Lower leg skin (tissue), 4 donors: ENCODE measurements around the gene FOXP1. TPM values are rescaled to one million over a fixed set of nuclear protein-coding genes. Genes with fewer than 3 reads are reported as not detected.

ENCODE experiments used
- DNase-seq, 2 donors: peaks; one replicate each; pipeline ENCODE4 v3.0.0-alpha.2; 2019; ENCODE audit warnings: low spot score in 2 of 2
- H3K4me3 ChIP-seq: fragments of 200-600 bp; sonication (generic); 2 replicates; pipeline ENCODE4 v1.5.1; 2017; ENCODE audit warnings: mild to moderate bottlenecking, low read depth; ENCODE audit not compliant: poor library complexity, severe bottlenecking
- CTCF ChIP-seq, 3 donors: fragments of 450-650 bp; IDR thresholded peaks; one replicate each; pipeline ENCODE4 v1.5.1; 2016; ENCODE audit warnings: antibody characterized with exemption in 3 of 3, mild to moderate bottlenecking in 3 of 3, moderate library complexity in 2 of 3
- POLR2A ChIP-seq, 2 donors: fragments of 450-650 bp; IDR thresholded peaks; one replicate each; pipeline ENCODE4 v1.6.1; 2016 to 2017; ENCODE audit warnings: antibody characterized with exemption in 2 of 2, mild to moderate bottlenecking in 1 of 2, moderate library complexity in 1 of 2
- WGBS, 2 donors: methylation state at CpG; one replicate each; pipeline ENCODE4 v1.1.5; 2018; 5-methylcytosine and 5-hydroxymethylcytosine counted together
- intact Hi-C: fragments of 100-400 bp; cut with DNase I; formaldehyde crosslinking; loops from one replicate; pipeline ENCODE4 v1.15.0; 2023; ENCODE audit warnings: low total_unique reads
- total RNA-seq, 4 donors: library from RNA; depleted of rRNA; stranded (reverse); fragments of >200 nt; gene quantifications; one replicate each; pipeline ENCODE4 v1.1.0, GENCODE V29; 2016

FOXP1 gene
- total RNA-seq, 4 donors from 2014 or later, result 46.6 to 66.6 (median 55.2) TPM

GRCh38 chr3:70990723-70991122 lies 592.8 kb downstream of the FOXP1 start:
- intact Hi-C loops, result no loop called here
- DNase-seq, result no peak
- 83 to 86% methylated on average over 5 of the region's 5 CpGs for WGBS, 2 donors
- no peak overlapping the region for H3K4me3 ChIP-seq
- TF ChIP-seq CTCF (IDR thresholded peaks at IDR 0.05) (no peak), POLR2A (IDR thresholded peaks at IDR 0.05) (no peak)

GRCh38 chr3:70990185-70990584 lies 593.3 kb downstream of the FOXP1 start:
- 85 to 88% methylated on average over 2 of the region's 2 CpGs for WGBS, 2 donors
- intact Hi-C loops, result no loop called here
- no peak for DNase-seq
- H3K4me3 ChIP-seq, result no peak overlapping the region
- TF ChIP-seq CTCF (IDR thresholded peaks at IDR 0.05) (no peak), POLR2A (IDR thresholded peaks at IDR 0.05) (no peak)

GRCh38 chr3:70989174-70989573 lies 594.4 kb downstream of the FOXP1 start:
- no peak overlapping the region for H3K4me3 ChIP-seq
- no peak for DNase-seq
- WGBS, 2 donors, result 53 to 55% methylated on average over 3 of the region's 3 CpGs
- intact Hi-C loops, result no loop called here
- TF ChIP-seq CTCF (IDR thresholded peaks at IDR 0.05) (no peak), POLR2A (IDR thresholded peaks at IDR 0.05) (no peak)

GRCh38 chr3:70988111-70988510 lies 595.4 kb downstream of the FOXP1 start:
- H3K4me3 ChIP-seq, result no peak overlapping the region
- no peak for DNase-seq
- 89 to 90% methylated on average over 4 of the region's 4 CpGs for WGBS, 2 donors
- intact Hi-C loops, result no loop called here
- TF ChIP-seq POLR2A (IDR thresholded peaks at IDR 0.05) (no peak), CTCF (IDR thresholded peaks at IDR 0.05) (no peak)

GRCh38 chr3:70985572-70985971 lies 598.0 kb downstream of the FOXP1 start:
- intact Hi-C loops, result no loop called here
- H3K4me3 ChIP-seq, result no peak overlapping the region
- 83 to 84% methylated on average over 4 of the region's 4 CpGs for WGBS, 2 donors
- TF ChIP-seq POLR2A (IDR thresholded peaks at IDR 0.05) (no peak), CTCF (IDR thresholded peaks at IDR 0.05) (no peak)
- no peak for DNase-seq

- 60 to 62% methylated on average over 8 of the region's 8 CpGs for WGBS, 2 donors
- no peak for DNase-seq
- H3K4me3 ChIP-seq, result no peak overlapping the region
- TF ChIP-seq POLR2A (IDR thresholded peaks at IDR 0.05) (no peak), CTCF (IDR thresholded peaks at IDR 0.05) (no peak)
- intact Hi-C loops, result no loop called here
Measured at GRCh38 chr3:70984776-70985482, 598.6 kb downstream of the FOXP1 start.
